ENCODE results near the gene NUDT7.
A peak's percentile ranks its signal among the peaks of the same experiment; 100 is the strongest.

NUDT7 gene

DNA sequence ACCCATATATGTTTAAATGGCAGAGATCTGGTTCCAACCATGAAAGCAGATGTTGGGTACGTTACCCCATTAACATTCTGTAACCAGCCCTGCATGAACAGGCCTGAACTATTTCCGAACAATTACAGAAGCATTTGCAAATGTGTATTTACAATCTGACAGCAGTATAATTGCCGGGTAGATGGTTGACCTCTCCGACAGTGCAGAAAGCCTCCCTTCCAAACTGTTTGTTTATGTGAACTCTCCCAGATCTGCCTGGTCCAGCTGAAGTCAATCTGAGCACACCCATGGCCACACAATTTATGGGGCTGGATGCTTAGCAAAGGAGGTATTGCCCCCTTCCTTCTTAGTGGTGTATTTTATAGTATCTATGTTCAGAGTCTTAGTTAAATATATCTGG lies 21.8 kb downstream of the NUDT7 start:
- no peak for DNase-seq
- WGBS = 19% methylated on average over 4 of the region's 4 CpGs
- Histone ChIP-seq H3K9me3 (ENCODE audit: control insufficient read depth, low read length) (no peaks in the 10 kb centered on the region), H3K36me3 (ENCODE audit: control insufficient read depth in 1 of 2, insufficient read depth in 2 of 2, low read depth in 1 of 2, low read length in 2 of 2) (no peaks in the 10 kb centered on the region), H3K9ac (ENCODE audit: low read length) (no peak overlapping the region), H3K4me1 (ENCODE audit: control insufficient read depth, insufficient read depth, low read depth, low read length) (no peaks in the 10 kb centered on the region), H3K27me3 (ENCODE audit: control insufficient read depth in 1 of 2, insufficient read depth in 1 of 2, low read length in 2 of 2) (peaks cover 0 to 4% of the 10 kb centered on the region in 2 experiments), H2BK120ac (ENCODE audit: low read depth, low read length) (no peak overlapping the region), H3K27ac (ENCODE audit: low read length, poor library complexity, severe bottlenecking) (no peak overlapping the region), H2BK12ac (ENCODE audit: low read length in 2 of 2) (no peak overlapping the region), H3K79me1 (replicated peaks; ENCODE audit: low read length, poor library complexity, severe bottlenecking) (no peaks in the 10 kb centered on the region), H3K4me2 (ENCODE audit: low read length, poor library complexity, severe bottlenecking) (no peak overlapping the region), H3K14ac (ENCODE audit: low read length in 2 of 2) (no peak overlapping the region), H3K23ac (ENCODE audit: low read length in 2 of 2) (no peak overlapping the region), H3K18ac (ENCODE audit: low read depth in 1 of 2, low read length in 2 of 2) (no peak overlapping the region), H3K4ac (ENCODE audit: low read depth in 1 of 2, low read length in 2 of 2) (no peak overlapping the region), H4K8ac (ENCODE audit: low read length) (no peak overlapping the region), H2AK5ac (ENCODE audit: low read length, severe bottlenecking) (no peak overlapping the region), H2BK15ac (ENCODE audit: low read depth, poor library complexity, severe bottlenecking) (no peak overlapping the region), H3K4me3 (ENCODE audit: insufficient read depth in 1 of 2, low read depth in 1 of 2, low read length in 2 of 2) (no peak overlapping the region), H2BK5ac (ENCODE audit: low read depth, low read length, poor library complexity, severe bottlenecking) (no peak overlapping the region), H2AFZ (ENCODE audit: low read depth, low read length) (no peak overlapping the region), H4K91ac (ENCODE audit: low read length) (no peak overlapping the region)

DNA sequence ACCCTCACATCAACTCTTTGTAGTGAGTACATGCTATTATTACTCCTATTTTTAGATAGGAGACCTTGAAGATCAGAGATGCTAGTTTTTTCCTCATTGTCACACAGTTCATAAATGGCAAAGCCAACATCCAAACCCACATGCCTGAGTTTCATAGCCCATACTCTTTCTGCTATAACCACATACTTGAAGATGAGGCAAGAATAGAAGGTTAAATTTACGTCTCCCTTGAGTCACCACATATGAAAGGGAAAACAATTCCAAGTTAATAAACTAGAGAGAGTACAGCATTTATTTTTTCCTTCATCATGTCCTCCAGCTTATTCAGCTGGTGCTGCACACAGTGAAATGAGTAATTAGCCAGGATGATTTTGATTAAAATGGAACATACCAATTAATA lies 23.7 kb downstream of the NUDT7 start:
- Histone ChIP-seq H3K9ac (ENCODE audit: low read length) (no peak overlapping the region), H2BK12ac (ENCODE audit: low read length in 2 of 2) (no peak overlapping the region), H2BK120ac (ENCODE audit: low read depth, low read length) (no peak overlapping the region), H4K8ac (ENCODE audit: low read length) (no peak overlapping the region), H3K4ac (ENCODE audit: low read depth in 1 of 2, low read length in 2 of 2) (no peak overlapping the region), H2AK5ac (ENCODE audit: low read length, severe bottlenecking) (no peak overlapping the region), H3K23ac (ENCODE audit: low read length in 2 of 2) (no peak overlapping the region), H3K4me2 (ENCODE audit: low read length, poor library complexity, severe bottlenecking) (no peak overlapping the region), H3K14ac (ENCODE audit: low read length in 2 of 2) (no peak overlapping the region), H3K4me3 (ENCODE audit: insufficient read depth in 1 of 2, low read depth in 1 of 2, low read length in 2 of 2) (no peak overlapping the region), H3K27me3 (ENCODE audit: control insufficient read depth in 1 of 2, insufficient read depth in 1 of 2, low read length in 2 of 2) (peaks cover 0 to 4% of the 10 kb centered on the region in 2 experiments), H3K18ac (ENCODE audit: low read depth in 1 of 2, low read length in 2 of 2) (no peak overlapping the region), H3K27ac (ENCODE audit: low read length, poor library complexity, severe bottlenecking) (no peak overlapping the region), H2BK15ac (ENCODE audit: low read depth, poor library complexity, severe bottlenecking) (no peak overlapping the region), H3K36me3 (ENCODE audit: control insufficient read depth in 1 of 2, insufficient read depth in 2 of 2, low read depth in 1 of 2, low read length in 2 of 2) (no peaks in the 10 kb centered on the region), H2AFZ (ENCODE audit: low read depth, low read length) (no peak overlapping the region), H3K4me1 (ENCODE audit: control insufficient read depth, insufficient read depth, low read depth, low read length) (no peaks in the 10 kb centered on the region), H4K91ac (ENCODE audit: low read length) (no peak overlapping the region), H2BK5ac (ENCODE audit: low read depth, low read length, poor library complexity, severe bottlenecking) (no peak overlapping the region), H3K79me1 (replicated peaks; ENCODE audit: low read length, poor library complexity, severe bottlenecking) (no peaks in the 10 kb centered on the region), H3K9me3 (ENCODE audit: control insufficient read depth, low read length) (no peaks in the 10 kb centered on the region)
- 43% methylated on average over 1 of the region's 1 CpG for WGBS
- peak; percentile 60 for DNase-seq

DNA sequence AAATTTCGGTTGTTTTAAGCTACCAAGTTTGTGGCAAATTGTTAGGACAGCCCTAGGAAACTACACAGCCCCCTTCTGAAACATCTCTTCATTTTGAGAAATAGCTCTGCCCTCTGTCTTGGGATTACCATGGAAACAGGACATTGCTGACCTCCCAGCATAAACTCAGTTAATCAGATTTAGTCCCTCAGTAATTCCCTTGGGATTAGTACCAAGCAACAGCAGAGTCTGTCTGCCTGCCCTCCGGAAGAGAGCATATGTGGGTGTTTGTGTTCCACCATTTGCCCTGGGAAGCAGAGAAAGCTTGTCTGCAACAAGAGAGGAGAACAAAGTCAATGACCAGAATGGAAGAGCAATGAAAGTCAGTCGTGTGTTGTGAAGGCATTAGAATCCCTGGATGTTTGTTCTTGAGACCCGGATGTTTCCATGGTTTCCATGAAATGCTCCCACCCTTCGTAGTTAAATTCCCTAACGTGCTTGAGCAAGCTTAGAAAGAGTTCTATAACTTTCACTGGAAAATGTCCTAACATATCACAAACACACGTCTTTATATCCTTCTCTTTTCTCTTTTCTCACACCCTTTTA lies 26.2 kb downstream of the NUDT7 start:
- Histone ChIP-seq H3K18ac (ENCODE audit: low read depth in 1 of 2, low read length in 2 of 2) (no peak overlapping the region), H3K4ac (ENCODE audit: low read depth in 1 of 2, low read length in 2 of 2) (peak overlapping the region in 1 of 2 experiments; percentile 41), H3K79me1 (replicated peaks; ENCODE audit: low read length, poor library complexity, severe bottlenecking) (no peaks in the 10 kb centered on the region), H3K4me3 (ENCODE audit: insufficient read depth in 1 of 2, low read depth in 1 of 2, low read length in 2 of 2) (no peak overlapping the region), H3K9ac (ENCODE audit: low read length) (no peak overlapping the region), H4K8ac (ENCODE audit: low read length) (no peak overlapping the region), H2BK5ac (ENCODE audit: low read depth, low read length, poor library complexity, severe bottlenecking) (no peak overlapping the region), H3K14ac (ENCODE audit: low read length in 2 of 2) (no peak overlapping the region), H3K4me1 (ENCODE audit: control insufficient read depth, insufficient read depth, low read depth, low read length) (no peaks in the 10 kb centered on the region), H4K91ac (ENCODE audit: low read length) (no peak overlapping the region), H2AFZ (ENCODE audit: low read depth, low read length) (no peak overlapping the region), H3K27me3 (ENCODE audit: control insufficient read depth in 1 of 2, insufficient read depth in 1 of 2, low read length in 2 of 2) (peaks cover 0 to 4% of the 10 kb centered on the region in 2 experiments), H2BK12ac (ENCODE audit: low read length in 2 of 2) (no peak overlapping the region), H3K9me3 (ENCODE audit: control insufficient read depth, low read length) (no peaks in the 10 kb centered on the region), H2BK120ac (ENCODE audit: low read depth, low read length) (no peak overlapping the region), H2BK15ac (ENCODE audit: low read depth, poor library complexity, severe bottlenecking) (no peak overlapping the region), H3K27ac (ENCODE audit: low read length, poor library complexity, severe bottlenecking) (no peak overlapping the region), H3K36me3 (ENCODE audit: control insufficient read depth in 1 of 2, insufficient read depth in 2 of 2, low read depth in 1 of 2, low read length in 2 of 2) (no peaks in the 10 kb centered on the region), H3K23ac (ENCODE audit: low read length in 2 of 2) (no peak overlapping the region), H2AK5ac (ENCODE audit: low read length, severe bottlenecking) (no peak overlapping the region), H3K4me2 (ENCODE audit: low read length, poor library complexity, severe bottlenecking) (no peak overlapping the region)
- 82% methylated on average over 7 of the region's 7 CpGs for WGBS
- no peak for DNase-seq

DNA sequence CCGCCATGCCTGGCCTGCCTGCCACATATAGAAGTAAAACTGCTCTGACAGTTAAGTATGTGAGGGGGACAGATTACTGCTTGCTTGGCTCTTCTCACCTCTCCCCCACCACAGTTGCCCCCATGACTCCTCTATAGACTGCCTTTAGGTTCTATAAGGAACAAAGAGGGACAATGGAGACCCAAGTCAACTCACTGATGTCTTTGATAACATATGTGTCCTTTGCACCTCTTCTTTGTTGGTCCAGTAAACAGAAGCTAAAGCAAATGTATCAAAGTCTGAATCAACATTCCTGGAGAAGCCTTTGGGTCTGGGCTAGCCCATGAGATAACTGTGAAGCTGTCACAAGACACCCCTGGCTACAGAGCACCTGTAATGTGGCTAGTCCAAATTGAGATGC lies 27.1 kb downstream of the NUDT7 start:
- no peaks in the 10 kb centered on the region for H3K79me1 ChIP-seq (replicated peaks; ENCODE audit: low read length, poor library complexity, severe bottlenecking)
- no peak overlapping the region for H3K23ac ChIP-seq (ENCODE audit: low read length in 2 of 2)
- H2AFZ ChIP-seq (ENCODE audit: low read depth, low read length) = no peak overlapping the region
- peaks cover 0 to 4% of the 10 kb centered on the region in 2 experiments for H3K27me3 ChIP-seq (ENCODE audit: control insufficient read depth in 1 of 2, insufficient read depth in 1 of 2, low read length in 2 of 2)
- H3K36me3 ChIP-seq (ENCODE audit: control insufficient read depth in 1 of 2, insufficient read depth in 2 of 2, low read depth in 1 of 2, low read length in 2 of 2) = no peaks in the 10 kb centered on the region
- no peak overlapping the region for H3K27ac ChIP-seq (ENCODE audit: low read length, poor library complexity, severe bottlenecking)
- H4K8ac ChIP-seq (ENCODE audit: low read length) = no peak overlapping the region
- no peak overlapping the region for H3K18ac ChIP-seq (ENCODE audit: low read depth in 1 of 2, low read length in 2 of 2)
- no peaks in the 10 kb centered on the region for H3K9me3 ChIP-seq (ENCODE audit: control insufficient read depth, low read length)
- no peak overlapping the region for H3K4me2 ChIP-seq (ENCODE audit: low read length, poor library complexity, severe bottlenecking)
- no peak overlapping the region for H2BK120ac ChIP-seq (ENCODE audit: low read depth, low read length)
- DNase-seq = no peak
- no peak overlapping the region for H2BK15ac ChIP-seq (ENCODE audit: low read depth, poor library complexity, severe bottlenecking)
- no peak overlapping the region for H4K91ac ChIP-seq (ENCODE audit: low read length)
- no peak overlapping the region for H2BK5ac ChIP-seq (ENCODE audit: low read depth, low read length, poor library complexity, severe bottlenecking)
- no peak overlapping the region for H3K4ac ChIP-seq (ENCODE audit: low read depth in 1 of 2, low read length in 2 of 2)
- H2BK12ac ChIP-seq (ENCODE audit: low read length in 2 of 2) = no peak overlapping the region
- no peak overlapping the region for H3K14ac ChIP-seq (ENCODE audit: low read length in 2 of 2)
- WGBS = no CpG with 5 or more reads among the region's 1 CpG
- H3K4me3 ChIP-seq (ENCODE audit: insufficient read depth in 1 of 2, low read depth in 1 of 2, low read length in 2 of 2) = no peak overlapping the region
- no peak overlapping the region for H2AK5ac ChIP-seq (ENCODE audit: low read length, severe bottlenecking)
- H3K9ac ChIP-seq (ENCODE audit: low read length) = no peak overlapping the region
- H3K4me1 ChIP-seq (ENCODE audit: control insufficient read depth, insufficient read depth, low read depth, low read length) = no peaks in the 10 kb centered on the region
